GM19035 (cell line): ENCODE results near the gene ZNF605.
"Not testable (repeated sequence)": the region's sequence is repeated elsewhere in the genome, so short reads cannot be mapped to it uniquely, and the experiment has no call there.

Experiments used
- ATAC-seq: cut with Tn5 transposase; IDR thresholded peaks from one replicate; pipeline ENCODE4 v1.9.1; 2021; ENCODE audit not compliant: unreplicated experiment

Gene ZNF605

DNA sequence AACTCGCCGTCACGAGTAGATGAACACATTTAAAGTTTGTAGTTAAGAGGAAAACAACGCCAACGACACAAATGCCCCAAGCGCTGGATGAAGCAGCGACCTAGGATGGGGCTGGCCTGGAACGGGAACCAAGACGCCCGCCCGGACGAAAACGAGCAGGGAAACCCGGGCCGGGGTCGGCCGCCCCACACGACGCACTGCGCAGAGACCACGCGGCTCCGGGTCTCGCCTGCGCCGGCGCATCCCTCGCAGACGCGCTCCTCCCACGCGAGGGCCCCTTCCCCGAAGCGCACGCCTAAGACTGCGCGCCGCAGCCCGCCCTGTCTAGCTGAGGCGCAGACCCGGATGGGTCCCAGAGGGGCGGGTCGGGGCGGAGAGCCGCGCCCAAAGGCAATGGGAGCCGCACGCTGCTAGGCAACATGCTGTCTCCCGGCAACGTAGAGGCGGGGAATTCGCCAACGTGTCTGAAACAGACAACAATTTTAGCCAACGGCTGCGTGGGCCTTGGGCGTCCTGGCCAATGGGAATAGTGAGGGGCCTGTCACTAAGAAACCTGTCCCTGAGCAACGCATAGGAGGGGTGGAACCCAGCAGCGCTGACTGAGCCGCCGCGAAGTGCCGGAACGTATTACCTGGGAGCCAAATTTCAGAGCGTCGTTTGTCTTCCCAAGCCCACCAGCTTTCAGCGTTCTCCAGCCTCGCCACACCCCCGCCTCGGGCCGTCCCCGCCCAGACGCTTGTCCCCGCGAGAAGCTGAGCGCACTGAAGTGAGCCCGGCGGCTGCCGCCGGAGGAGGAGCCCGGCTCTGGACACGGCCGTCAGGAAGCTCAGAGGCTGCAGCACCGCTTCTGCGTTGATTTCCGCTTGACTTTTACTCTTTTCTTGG, 47.7 kb downstream of the ZNF605 start:
- ATAC-seq, result peak; percentile 95

DNA sequence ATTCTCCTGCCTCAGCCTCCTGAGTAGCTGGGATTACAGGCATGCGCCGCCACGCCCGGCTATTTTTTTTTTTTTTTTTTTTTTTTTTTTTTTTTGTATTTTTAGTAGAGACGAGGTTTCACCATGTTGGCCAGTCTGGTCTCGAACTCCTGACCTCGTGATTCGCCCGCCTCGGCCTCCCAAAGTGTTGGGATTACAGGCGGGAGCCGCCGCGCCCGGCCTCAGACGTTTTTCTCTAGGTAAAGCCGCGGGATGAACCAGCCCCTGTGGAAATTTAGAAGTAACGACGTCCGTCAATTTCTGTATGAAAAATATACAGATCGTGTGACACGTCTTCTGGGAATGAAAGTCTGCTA, 48.3 kb downstream of the ZNF605 start:
- not testable (repeated sequence) for ATAC-seq

DNA sequence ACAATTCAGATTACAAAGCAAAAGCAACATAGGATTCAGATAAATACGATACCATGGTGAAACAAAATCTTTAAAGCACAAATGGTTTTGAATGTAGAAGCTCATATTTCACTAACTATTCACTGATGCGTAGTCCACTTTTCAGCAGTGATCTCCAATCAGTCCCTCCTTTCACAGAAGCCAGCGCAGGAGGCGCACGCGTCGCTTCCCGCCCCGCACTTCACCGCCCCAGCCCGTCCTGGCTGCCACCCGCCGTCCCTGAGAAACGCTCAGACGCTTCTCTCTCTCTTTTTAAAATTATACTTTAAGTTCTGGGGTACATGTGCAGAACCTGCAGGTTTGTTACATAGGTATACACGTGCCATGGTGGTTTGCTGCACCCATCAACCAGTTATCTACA, 48.9 kb downstream of the ZNF605 start:
- ATAC-seq, result no peak

DNA sequence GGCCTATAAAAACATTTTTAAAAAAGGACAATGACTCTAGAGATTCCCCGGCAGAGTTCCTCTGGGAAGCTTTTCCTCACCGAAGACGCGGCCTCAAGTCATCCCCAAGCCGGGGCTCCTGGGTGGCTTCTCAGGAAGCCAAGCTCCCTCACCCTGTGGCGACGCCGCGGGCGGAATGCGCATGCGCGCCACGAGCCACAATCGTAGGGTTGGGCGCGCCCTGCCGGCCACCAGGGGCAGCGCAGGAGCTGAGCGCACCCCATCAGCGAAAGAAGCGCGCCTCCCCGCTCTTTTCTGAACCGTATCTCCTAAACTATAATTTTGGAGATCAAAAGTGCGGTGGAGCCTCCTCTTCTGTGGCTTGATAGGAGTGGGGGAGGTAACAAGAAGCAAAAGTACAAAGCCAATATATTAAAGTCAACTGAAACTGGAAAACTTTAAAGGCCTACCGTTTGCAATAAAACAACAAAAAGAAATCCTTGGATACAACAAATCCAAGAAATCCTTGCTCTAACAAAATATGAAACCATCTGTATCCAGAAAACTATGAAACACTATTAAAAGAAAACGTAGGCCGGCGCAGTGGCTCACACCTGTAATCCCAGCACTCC, 51.3 kb downstream of the ZNF605 start:
- no peak for ATAC-seq

DNA sequence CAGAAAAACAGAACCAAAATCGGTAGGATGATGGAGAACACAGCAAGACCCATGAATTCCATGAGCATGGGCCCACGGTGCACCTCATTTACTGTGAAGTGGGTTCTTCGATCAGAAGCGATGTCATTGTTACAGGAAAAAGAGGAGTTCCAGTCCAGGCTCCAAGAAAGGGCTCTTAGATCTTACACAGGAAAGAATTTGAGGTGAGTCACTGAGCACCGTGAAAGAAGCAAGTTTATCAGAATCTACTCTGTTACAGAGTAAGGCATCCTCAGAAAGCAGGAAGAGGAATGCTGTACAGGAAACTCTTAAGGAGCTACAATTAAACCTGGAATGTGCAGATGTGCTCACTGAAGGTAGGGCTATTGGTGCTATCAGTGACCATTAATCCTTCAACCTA, 57.1 kb downstream of the ZNF605 start:
- no peak for ATAC-seq

DNA sequence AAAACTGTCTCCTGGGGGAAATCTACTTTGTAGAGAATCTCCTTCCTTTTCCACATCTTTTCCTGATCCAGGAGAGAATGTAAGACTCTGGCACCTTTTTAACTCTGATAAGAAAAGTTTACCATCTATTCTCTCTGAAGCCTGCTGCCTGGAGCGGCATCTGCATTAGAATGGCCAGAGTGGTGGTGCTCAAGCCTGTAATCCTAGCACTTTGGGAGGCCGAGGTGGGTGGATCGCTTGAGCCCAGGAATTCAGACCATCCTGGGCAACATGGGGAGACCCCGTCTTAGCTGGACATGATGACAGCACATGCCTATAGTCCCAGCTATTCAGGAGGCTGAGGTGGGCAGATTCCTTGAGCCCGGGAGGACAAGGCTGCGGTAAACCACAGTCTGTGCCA, 67.3 kb downstream of the ZNF605 start:
- no peak for ATAC-seq

DNA sequence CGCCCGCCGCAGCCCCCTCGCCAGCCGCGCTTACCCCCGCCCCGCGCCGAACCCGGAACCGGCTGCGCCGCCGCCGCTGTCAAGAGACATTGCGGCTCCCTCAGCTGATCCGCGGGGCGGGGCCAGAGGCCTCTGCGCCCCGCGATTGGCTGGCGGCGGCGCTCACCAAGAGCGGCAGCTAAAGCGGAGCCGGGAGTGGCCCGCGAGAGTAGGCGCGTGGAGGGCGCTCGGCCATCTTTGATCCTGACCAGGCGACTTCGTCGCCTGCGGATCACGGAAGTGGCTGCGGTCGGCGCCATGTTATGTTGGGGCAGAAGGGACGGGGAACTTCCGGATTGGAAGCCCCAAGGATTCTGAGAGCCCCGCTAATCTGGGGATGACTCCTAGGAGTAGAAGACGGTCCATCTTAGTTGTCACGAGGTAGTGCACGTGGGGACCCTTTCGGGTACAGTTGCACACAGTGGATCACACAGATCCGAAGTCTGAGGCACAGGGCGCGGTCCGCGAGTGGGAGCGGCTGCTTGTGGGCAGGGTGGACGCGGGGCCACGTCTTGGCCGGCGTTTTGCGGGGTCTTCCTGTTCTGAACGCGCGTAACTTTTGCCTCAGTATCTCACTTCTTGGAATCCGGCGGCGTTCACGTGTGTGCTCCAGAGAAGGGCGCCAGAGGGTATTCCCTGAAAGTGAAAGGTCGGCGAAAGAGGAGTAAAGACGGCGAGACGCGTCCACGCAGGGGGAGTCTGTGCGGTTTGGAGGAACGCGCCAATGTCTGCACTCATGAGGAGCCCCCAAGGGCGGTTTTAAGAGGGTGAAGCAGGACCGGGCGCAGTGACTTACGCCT, 68.4 kb downstream of the ZNF605 start, which contains the start of gene CHFR:
Gene CHFR (minus strand): TSS at position 93 of the 839 bp plus-strand sequence. CDS start 277 bp downstream, outside the sequence.
- ATAC-seq, result peak; percentile 98

DNA sequence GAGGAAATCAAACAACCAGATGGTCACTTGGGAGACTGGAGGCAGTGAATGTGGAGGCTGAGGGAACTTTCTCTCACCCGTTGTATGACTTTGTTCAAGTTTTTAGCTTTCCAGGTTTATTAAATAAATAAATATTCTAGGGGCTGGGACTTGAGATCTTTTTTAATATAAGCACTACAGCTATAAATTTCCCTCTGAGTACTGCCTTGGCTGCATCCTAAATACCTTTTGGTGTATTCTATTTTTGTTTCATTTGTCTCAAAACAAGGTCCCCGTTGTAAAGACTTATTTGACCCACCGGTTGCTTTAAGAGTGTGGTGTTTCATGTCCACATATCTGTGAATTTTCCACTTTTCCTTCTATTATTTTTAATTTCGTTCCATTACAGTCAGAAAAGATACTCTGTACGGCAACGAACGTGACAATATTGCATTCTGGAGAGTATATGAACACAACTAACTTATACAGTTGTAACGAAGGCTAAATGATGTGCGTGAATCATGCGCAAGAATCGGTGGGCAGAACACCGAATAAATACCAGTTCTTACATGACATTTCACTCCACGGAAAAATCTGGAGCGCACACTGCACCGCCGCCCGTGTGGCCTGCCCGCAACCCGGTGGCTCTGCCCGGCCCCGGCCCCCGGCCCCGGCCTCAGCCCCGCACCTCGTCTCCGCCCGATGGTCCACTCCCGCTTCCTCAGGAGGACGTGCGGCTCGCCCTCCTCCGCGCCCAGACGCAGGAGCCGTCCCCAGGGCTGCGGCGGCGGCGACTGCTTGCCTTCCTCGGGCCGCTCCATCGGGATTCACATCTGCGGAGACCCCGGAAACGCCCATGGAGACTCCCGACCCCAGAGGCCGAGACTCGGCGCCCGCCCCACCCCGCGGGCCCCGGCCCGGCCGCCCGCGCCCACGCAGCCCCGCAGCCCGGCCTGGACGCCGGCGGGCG, 69.3 kb downstream of the ZNF605 start:
- peak; percentile 20 for ATAC-seq

DNA sequence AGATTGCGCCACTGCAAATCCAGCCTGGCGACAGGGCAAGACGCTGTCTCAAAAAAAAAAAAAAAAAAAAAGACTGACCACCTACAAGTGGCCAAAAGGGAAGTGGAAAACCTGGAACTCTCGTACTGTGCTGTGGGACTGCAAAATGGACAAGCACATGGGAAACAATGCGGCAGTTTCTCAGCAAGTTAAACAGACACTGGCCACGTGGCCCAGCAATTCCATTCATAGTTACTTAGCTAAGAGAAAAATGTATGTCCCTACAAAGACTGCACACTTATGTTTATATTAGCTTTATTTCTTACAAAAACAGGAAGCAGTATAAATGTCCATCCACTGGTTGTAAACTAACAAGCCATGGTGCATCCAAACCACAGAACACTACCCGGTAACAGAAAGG, 74.3 kb downstream of the ZNF605 start:
- ATAC-seq, result no peak

DNA sequence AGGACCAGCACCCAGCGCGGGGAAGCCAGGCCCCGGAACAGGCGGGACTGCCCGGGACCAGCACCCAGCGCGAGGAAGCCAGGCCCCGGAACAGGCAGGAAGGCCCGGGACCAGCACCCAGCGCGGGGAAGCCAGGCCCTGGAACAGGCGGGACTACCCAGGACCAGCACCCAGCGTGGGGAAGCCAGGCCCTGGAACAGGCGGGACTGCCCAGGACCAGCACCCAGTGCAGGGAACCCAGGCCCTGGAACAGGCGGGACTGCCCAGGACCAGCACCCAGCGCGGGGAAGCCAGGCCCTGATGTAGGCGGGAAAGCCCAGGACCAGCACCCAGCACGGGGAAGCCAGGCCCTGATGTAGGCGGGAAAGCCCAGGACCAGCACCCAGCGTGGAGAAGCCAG, 81.5 kb downstream of the ZNF605 start:
- ATAC-seq, result not testable (repeated sequence)

DNA sequence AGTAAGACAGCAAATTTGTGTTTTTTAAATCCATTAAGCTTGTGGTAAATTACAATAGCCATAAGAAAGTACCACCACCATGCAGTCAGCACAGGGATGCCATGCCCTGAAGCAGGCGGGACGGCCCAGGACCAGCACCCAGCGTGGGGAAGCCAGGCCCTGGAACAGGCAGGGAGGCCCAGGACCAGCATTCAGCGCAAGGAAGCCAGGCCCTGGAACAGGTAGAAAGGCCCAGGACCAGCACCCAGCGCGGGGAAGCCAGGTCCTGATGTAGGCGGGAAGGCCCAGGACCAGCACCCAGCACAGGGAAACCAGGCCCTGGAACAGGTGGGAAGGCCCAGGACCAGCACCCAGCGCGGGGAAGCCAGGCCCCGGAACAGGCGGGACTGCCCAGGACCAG, 81.9 kb downstream of the ZNF605 start:
- no peak for ATAC-seq

DNA sequence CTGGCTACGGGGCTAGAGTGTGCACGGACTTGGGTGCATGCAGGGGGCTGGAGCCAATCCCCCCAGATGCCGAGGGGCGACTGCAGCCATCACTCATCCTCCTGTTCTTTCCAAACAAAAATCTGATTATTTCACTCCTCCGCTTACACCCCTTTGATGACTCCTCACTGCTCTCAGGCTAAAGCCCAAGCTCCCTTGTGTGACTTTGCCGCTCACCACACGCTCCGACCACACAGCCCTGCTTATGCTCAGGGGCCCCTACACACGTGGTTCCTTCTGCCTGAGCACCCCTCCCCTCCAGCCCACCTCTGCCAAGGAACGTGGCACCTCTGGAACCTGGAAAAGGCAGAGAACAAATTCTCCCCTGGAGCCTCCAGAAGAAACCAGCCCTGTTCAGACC, 82.4 kb downstream of the ZNF605 start:
- no peak for ATAC-seq

DNA sequence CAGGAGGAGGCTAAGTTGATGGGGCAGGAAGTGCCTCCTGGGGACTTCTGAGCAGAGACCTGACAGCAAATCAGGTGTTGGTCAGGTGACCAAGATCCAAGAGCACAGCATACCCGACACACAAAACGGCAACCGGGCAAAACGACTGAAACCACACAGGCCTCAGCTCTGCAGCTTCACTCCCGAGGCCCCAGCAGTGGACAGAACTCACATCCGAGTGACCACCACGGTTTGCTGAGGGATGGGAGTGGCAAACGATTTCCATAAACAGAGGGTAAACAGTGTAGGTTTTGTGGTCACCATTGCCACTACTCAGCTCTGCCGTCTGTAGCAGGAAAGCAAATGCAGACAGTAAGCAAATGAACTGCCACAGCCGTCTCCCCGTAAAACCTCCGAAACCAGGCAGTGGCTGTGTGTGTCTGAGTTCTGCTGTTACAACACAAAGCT, 83.1 kb downstream of the ZNF605 start:
- ATAC-seq, result no peak

DNA sequence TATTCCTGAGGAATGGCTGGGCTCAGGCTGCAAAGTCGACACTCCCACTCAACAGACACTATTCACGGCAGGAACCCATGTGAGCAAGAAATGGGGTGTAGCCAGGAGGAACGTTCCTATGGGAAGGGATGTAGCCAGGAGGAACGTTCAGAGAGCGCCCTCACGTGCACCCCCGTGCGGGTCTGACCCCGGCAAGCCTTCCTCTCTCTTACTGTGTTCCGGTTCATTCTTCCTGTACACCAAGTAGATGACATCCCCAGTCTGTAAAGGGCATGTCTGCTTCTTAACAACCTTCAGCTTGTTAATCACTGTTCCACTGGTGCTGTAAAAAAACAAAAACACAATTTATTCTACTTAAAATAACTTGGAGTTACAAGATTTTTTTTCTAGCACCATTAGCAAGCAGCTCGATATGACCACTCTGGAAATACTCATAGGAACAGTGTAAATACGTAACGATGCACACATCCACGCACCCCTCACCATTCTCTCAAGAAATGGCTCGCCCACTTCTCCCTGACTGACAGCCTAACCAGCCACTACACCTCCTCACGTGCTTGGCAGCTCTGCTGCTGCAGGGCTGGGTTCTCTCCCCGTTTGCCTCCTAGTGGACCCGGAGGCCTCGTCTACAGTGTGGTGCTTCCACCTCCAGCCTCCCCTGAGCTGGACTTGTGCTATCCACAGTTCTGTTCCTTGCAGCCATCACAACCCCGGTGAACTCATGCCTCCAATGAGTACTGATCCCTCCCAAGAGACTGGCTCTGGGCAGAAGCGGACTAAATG, 83.8 kb downstream of the ZNF605 start:
- no peak for ATAC-seq

DNA sequence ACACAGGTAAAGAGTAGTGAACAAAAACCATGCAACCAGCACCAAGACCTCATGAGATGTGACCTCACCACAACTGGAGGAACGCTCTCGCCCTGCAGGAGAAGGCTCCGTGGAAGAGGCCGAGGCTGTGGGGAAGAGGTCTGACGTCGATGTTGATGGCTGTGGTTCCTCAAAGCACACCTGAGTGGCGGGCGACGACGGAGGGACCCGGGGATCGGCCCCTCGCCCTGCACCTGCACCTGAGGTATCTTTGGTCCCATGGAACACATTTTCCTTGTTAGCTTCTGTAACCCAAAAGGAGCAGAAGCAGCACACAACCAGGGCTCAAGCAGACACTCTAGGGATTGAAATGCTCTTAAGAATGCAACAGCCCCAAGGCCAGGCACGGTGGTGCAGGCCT, 86.6 kb downstream of the ZNF605 start:
- ATAC-seq, result no peak
